Activated CD8-positive, alpha-beta memory T cell treated with anti-CD3 and anti-CD28 coated beads, Interleukin-2, amount 50 U/mL, for 24 hours (primary cell): ENCODE results near the gene SHISA9.

ENCODE experiments used
- DNase-seq: peaks from one replicate; pipeline ENCODE4 v3.0.0-alpha.2; 2020; ENCODE audit errors: extremely low read depth

SHISA9 gene

DNA sequence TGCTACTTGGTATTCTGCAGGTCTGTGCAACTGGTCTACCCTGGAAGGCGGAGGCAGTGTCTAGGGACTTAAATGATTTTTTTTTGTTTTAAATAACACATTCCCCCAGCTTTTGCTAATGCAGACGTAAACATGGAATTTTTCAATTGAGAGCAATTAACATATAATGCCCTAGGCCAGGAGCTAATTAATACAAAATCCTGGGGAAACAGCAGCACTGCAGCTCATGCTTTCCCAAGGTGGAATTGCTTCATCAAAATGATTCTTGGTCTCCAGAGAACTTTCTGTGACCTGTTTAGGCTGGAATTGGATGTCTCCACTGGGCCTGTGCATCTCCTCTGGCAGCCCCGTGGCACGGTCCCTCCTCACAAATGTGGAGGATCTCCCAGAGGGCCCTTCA lies 50.6 kb downstream of the SHISA9 start:
- no peak for DNase-seq

DNA sequence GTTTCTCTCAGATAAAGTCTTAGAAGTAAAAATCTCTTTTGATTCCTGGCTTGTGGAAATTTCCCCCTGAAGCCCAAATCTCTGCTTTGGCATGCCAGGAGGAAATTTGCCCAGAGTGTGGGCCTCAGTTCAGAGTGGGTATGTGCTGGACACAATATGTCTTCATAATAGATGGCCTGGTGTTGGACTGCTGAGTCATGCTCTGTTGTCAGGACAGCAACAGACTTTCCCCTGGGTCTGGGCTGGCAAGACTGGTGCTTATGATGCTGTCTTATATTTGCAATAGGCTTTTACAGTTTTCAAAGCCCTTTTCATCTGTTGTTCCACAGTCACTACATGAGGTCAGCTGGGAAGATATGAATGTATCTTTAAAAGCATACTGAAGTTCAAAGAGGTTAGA lies 57.0 kb downstream of the SHISA9 start:
- DNase-seq, result no peak

DNA sequence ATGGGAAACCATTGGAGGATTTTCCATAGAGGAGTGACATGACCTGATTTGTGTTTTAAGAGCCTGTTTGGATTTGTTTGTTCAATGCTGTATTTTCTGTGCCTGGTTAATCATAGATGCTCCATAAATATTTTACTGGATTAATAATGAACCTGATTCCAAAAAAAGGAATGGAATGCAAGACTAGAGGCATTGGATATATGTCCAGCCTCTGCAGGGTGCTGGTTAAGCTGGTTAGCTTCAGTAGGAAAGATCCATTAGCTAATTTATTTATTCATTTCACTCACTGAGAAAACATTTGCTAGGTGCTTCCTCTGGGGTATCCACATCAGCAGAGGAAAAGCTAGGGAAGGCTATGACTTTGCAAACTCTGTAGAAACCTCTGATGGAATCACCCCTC lies 57.7 kb downstream of the SHISA9 start:
- DNase-seq, result no peak

DNA sequence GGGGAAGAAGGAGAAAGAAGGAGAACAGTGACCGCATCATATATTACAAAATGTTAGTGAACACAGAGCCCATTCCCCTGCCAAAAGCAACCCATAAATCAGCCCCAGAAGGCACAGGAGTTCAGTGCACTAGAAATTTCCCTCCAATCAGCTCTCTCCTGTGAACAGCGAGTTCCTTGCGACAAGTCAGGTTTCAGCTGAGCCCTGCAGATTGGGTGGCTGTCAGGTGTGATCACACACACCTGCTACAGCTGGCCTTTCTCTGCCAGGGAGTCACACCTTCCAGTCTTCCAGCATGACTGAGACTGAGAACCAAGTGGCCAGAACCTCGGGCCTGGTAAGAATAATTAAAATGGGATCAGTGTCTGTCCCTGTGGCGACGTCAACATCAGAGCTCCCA lies 60.2 kb downstream of the SHISA9 start:
- no peak for DNase-seq

DNA sequence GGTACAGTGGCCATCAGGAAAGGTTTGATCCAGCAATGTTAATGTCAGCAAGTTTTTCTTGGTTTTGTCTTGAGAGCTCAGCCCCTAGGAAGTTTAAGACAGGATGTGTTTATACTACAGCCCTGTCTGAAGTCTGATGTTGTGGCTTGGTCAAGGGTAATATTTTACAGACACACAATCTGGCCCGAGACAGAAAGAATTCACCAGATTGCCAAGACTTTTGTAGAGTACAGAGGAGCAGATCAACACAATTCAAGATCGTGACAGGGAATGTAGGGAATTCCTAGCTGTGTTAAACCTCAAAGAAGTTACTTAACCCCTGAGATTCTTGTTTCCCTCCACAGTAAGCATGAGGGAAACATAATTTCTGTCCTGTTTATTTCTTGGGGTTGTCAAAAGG lies 63.1 kb downstream of the SHISA9 start:
- DNase-seq, result no peak

DNA sequence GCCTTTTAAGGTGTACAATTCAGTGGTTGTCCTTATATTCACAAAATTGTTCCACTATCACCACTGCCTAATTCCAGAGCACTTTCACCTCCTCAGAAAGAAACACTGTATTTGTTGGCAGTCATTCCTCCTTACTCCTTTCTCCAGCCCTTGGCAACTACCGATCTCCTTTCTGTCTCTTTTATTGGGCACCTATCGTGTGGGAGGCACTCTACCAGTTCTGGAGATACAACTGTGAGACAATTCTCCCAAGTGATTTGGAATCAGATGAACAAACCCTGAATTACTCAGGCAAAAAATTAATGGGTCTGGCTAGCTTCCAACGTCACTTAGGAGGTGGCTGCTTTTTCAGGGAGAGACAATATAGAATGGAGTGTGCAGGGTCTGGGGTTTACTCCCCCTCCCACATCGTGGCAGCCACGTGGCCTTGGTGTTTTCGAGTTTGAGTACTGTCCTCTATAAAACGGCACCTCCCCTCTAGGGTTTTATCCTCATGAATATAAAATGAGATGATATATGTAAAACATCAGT lies 63.9 kb downstream of the SHISA9 start:
- DNase-seq, result no peak

DNA sequence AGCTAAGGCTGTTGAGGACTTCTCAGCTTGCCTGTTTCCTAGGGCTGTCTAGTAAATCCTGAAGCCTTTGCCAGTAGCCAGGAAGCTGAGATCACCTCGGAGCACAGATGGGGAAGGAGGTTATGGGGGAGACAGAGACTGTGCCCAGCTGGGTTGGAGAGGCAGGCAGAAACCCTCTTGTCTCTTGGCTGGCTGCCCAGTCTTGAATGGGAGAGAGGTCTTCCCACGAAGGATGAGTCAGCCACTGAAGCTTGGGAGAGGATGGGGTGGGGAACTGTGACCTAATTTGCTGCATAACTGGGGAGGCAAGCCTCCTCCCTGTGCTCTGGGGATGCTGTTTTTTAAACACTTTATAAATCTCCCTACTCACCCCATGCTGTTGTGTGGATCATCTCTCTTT lies 69.8 kb downstream of the SHISA9 start:
- no peak for DNase-seq

DNA sequence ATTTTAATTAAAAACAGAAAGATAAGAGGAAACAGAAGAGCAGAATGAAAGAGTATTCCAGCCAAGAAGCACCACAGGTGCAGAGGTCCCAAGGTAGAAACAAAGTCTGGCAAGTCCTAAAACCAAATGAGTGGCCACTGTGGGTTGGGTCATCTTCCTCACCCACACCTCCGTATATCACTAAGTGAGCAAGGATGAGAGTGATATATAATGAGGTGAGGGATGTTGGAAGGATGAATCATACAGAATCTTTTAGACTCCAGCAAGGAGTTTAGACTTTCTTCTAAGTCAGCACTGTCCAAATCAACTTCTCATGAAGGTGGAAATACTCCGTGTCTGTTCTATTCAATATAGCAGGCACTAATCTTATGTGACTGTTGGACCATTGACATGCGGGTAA lies 70.8 kb downstream of the SHISA9 start:
- no peak for DNase-seq

DNA sequence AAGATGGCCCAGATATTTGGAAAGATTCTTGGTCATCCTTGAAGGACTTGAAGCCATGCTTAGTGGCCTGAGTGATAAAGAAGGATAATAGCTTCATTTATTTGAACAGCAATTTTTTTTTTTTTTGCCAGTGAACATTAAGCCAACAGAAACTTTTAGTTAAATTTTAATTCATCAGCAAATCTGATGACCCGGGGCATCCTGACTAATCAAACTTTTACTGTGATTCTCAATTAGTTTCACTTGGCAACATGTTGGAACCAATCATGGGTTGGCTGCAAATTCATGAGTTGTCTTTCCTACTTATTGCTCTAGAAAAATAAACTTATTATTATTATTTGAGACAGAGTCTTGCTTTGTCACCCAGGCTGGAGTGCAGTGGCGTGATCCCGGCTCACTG lies 74.4 kb downstream of the SHISA9 start:
- no peak for DNase-seq

DNA sequence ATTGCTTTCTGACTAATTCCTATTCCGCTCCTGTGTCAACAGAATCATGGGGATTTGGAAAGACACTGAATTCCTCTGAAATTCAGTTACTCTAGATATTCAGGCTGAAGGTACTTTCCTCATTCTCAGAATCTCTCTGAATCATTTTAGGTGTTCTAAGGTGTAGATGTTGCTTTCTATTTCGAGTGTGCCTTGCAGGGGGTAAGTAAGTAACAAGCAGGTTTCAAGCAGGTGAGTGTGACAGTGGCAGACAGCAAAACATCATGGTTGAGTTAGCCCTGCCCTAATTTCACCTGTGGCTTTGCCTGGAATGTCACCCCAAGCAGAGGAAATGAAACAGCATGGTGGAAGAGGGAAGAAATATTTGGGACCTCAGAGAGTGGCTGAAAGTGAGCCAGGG lies 75.1 kb downstream of the SHISA9 start:
- DNase-seq, result no peak

DNA sequence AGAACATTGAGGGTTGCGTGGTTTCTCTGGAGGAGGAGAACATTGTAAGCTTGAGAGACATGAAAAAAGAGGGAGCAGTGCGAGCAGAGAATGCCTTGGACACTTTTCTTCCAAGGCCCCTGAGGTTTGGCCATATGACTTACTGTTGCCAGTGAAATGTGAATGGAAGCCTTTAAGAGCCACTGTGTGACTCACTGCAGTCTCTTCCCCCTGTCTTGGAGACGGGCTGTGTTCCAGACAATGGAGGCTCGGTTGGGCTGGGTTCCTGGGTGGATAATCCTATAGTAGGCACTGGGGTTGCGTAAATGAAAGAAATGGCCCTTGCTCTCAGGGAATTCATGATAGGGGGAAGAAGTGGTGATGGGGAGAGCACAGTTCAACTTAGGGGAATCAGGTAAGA lies 75.5 kb downstream of the SHISA9 start:
- no peak for DNase-seq

DNA sequence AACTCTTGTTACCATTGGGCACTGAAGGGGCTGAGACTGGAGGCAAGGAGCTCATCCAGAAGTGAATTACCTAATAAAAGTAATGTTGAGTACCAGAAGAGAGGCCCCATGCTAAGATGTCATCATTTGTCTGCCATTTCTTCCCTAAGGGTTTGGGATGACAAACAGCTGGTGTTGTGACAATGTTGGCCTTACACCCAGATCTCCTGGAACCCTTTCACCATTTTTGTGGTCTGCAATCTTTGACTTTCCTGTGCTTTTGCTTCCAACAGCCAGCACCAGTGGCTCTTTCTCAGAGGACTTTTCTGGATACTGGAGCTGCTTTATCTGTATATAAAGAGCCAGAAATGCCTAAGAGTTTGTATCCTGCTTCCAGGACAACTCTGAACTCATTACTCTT lies 84.1 kb downstream of the SHISA9 start:
- DNase-seq, result no peak

DNA sequence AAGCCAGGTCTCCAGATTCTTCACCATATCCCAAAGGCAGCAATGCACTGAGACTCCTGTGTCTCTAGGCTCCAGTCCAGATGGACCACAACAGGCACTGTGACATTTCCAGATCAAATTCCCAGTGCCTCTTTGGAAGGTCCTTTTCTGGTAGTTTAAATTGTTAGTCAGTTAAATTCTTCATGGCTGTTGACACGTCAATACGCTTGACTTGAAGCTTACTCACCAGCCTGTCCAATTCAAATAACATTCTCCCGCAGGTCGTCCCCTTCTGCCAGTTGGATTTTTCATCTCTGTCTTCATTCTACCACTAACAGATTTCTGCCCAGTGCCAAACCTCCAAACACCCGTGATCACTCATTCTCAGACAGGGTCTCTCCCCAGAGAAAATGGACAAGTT lies 86.7 kb downstream of the SHISA9 start:
- DNase-seq, result no peak

DNA sequence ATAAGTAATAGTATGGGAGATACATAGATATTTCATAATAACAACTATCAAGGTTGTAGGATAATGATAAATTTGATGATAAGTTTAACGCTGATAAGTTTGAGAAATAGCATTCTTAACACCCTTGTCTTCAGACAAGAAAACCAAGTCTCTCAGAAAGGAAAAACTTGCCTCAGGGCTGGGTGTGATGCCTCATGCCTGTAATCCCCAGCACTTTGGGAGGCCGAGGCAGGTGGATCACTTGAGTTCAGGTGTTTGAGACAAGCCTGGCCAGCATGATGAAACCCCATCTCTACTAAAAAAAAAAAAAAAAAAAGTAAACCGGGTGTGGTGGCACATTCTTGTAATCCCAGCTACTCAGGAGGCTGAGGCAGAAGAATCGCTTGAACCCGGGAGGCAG lies 90.7 kb downstream of the SHISA9 start:
- no peak for DNase-seq

DNA sequence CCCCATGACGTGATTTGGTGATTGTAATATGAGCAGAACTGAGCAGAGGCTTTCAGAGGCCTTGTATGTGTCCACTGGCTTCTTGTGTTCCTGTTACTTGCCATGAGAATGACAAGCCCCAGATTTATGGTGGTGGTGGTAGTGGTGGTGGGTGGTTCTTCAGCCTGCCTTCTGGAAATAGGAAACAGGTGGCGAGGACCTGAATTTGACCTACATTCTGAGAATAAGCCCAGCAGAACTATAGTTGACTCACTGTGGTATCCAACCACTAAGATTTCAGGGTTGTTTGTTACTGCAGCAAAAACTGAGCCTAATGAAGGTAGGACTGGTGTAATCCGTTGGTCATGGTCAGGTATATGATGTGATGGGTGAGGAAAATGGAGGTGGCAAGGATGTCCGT lies 93.0 kb downstream of the SHISA9 start:
- DNase-seq, result no peak

DNA sequence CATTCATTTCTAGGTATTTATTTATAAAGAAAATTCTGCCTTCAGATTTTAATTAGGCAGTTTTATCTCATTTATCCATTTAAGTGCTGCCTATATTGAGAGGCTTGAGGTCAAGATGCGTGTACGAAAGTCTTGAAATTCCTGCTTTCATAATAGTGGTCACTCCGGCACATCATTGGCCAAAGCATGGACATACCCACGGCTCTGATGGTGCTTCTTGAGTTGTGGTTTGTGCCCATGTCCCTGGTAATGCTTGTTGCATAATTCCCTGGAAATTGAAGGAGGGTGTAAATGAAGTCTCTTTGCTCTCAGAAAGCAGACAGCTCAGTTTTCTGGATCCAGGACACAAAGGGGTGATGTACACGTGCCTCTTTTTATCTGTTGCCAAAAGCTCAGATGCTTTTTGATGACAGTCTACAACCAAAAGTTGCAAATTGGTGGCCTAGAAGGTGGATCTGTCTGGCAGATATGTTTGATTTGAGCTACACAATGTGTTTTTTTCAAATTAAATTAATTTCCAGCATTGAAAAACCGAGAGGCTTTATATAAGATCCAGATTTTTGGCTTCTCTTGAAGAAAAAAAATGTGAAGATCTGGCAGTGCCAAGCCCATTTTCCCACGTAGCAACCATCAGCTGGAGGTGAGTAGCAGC lies 94.4 kb downstream of the SHISA9 start:
- DNase-seq, result no peak

DNA sequence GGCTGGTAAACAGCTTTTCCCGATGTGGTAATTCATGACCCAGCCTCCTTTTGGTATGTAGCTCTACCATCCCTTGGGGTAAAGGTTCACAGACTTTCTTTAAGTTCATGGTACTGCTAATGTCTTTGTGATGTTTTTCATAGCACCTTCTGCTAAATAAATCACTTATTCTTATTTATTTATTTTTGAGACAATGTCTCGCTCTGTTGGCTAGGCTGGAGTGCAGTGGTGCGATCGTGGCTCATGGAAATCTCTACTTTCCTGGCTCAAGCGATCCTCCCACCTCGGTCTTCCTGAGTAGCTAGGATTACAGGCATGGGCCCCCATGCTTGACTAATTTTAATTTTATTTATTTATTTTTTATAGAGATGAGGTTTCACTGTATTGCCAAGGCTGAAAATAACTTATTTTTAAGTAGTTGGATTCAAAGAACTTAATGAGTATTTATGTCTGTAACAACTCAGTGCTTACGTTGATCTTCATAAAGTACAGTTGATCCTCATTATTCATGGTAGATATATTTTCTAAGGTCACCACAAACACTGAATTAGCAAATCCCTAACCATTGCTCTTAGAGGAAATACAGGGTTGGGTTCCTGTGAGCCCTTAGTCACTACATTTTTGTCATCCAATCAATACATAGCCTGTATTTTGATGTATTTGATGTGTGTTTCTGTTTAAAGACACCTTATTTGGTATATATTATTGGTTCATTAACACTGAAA lies 97.1 kb downstream of the SHISA9 start:
- no peak for DNase-seq

DNA sequence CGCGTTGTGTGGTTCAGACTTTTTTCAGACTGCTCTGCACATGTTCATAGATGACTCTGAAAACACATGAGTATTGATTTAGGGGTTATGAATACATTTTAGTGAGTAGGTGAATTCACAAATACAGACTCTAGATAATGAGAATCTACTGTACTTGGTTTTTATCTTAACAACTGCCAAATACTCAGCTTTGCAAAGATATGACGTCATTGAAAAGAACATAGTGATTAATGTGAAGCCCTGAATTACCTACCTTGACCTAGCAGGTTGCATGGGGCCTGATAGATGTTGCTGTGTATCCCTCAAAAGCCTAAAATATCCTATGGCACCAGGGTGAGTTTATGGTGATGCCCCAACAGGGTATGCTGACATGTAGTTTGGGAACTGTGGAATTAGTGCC lies 98.0 kb downstream of the SHISA9 start:
- DNase-seq, result no peak

DNA sequence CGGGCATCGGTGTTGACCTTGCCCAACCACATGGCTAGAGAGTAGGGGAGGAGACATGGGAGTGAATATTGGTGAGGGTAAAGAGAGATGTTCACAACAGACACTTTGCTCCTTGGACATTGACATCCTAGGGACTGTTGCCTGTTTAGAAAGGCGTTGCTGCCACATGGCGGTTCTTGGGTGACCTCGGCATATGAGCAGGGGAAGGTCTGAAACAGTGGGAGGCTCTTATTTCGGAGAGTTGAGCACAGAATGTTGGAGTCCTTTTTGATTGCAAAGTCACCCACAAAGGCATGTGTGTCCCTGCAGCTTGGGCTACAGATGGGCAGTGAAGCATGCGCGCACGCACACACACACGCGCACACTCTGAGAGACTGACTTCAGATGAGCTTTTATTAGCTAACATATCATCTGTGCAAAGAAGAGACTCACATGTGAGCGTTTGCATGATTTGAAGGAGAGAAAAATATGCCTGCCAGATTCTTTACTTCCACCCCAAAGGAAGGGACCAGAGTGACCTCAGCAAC lies 104.4 kb downstream of the SHISA9 start:
- no peak for DNase-seq

DNA sequence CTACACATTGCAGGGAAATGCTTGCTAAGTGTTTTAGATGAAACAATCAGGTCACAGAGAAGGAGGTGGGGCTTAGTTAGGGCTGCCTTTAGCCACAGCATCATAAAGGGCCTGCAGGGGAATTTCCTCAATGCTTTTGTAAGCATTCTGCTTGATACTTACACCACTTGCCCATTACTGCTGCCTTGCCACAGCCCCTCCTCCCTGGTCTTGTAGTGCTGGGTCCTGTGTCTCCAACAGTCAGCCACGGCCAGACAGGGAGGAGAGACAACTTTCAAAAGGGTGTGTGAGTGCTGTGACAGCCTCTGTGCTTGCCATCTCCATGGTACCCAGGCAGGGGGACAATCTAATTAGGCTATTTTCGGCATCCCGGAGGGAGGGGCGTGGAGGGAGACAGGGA lies 111.2 kb downstream of the SHISA9 start:
- no peak for DNase-seq

DNA sequence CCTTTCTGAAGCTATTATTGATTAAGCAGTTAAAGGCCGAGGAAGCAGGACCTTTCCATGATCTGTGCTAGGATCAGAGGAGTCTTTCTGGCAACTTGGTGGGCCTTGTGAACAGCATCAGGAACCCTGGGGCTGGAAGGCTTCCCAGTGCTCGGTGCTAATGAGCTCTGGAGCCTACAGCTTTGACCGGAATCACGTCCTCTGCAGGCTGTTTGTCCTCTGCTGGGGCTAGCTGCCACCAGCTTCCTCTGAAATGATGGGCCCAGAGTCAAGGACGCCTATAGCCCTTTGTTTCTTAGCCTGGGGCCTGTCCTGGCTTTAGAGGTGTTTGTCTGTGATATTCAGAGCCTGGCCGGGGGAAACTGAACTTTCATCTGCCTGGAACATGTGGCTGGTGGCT lies 111.6 kb downstream of the SHISA9 start:
- no peak for DNase-seq

DNA sequence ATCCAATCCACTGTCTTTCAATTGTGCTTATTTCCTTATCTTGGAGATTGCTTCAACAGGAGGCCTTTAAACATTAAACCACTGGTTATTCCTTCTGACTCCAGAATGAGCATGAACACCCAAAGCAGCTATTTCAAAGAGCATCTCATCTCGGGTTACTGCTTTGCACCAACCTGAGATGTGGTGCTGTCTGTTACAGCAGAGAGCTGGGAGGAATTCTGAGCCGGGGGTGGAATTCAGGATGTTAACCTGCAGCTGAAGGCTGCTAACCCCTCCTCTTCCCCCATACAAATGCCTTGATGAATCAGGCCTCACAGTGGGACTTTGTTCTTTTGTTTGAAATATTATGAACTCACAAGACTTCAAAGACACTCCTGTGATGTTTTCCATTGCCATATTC lies 113.1 kb downstream of the SHISA9 start:
- DNase-seq, result no peak

DNA sequence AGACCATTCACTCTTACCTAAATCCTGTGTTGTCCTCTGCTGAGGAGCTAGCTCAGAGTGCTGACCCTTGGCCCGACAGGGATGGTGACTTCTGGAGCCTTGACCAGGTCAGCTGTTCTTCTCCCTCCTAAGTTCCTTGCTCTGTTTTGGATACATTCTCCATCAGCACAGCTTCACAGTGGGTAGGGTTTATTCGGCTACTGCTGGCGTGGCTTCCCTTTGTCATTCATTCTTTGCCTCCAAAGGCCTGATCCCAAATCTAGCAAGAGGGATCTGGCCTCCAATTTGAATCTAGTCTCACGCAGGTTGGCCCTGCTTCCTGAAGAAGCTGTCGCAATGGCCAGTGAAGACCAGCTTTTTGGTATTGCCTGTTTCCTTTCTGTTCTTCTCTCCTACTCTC lies 116.6 kb downstream of the SHISA9 start:
- no peak for DNase-seq
